ENCODE data around the gene DIP2B.
A peak's percentile ranks its signal among the peaks of the same experiment; 100 is the strongest.

DIP2B gene

GRCh38 chr12:50619610-50619958 is 114.8 kb downstream of the DIP2B start:
- DNase-seq (ENCODE audit: extremely low read depth, low read depth) = no peak

GRCh38 chr12:50620109-50620977 is 115.6 kb downstream of the DIP2B start:
- peak; percentile 23 for TF ChIP-seq CTCF (IDR thresholded peaks at IDR 0.05; ENCODE audit: low read depth, low read length)
- peak; percentile 49 for DNase-seq (ENCODE audit: extremely low read depth, low read depth)

More at GRCh38 chr12:50619610-50619958, 114.8 kb downstream of the DIP2B start:
- TF ChIP-seq CTCF (IDR thresholded peaks at IDR 0.05; ENCODE audit: low read depth, low read length) = no peak

DNA sequence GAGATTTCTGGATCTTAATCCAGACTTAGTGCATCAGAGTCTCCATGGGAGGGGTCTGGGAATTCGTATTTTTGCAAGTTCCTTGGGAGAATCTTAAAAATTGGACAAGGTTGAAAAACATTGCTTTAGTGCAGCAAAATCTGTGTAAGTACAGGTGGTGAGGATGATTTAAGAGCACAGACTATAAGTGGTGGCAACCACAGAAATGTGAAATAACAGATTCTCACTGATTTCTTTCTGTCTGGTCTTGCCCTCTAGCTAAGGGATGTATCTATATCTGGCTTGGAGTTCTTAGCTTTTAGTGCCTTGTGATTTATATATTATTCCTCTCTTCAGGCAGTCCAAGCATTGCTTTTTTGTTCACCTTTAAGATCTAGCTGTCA is 116.2 kb downstream of the DIP2B start:
- no peak for DNase-seq (ENCODE audit: extremely low read depth, low read depth)
- TF ChIP-seq CTCF (IDR thresholded peaks at IDR 0.05; ENCODE audit: low read depth, low read length) = no peak

- DNase-seq (ENCODE audit: extremely low read depth, low read depth) = no peak
- TF ChIP-seq CTCF (IDR thresholded peaks at IDR 0.05; ENCODE audit: low read depth, low read length) = no peak
Observed at GRCh38 chr12:50621399-50622300, 116.9 kb downstream of the DIP2B start.

DNA sequence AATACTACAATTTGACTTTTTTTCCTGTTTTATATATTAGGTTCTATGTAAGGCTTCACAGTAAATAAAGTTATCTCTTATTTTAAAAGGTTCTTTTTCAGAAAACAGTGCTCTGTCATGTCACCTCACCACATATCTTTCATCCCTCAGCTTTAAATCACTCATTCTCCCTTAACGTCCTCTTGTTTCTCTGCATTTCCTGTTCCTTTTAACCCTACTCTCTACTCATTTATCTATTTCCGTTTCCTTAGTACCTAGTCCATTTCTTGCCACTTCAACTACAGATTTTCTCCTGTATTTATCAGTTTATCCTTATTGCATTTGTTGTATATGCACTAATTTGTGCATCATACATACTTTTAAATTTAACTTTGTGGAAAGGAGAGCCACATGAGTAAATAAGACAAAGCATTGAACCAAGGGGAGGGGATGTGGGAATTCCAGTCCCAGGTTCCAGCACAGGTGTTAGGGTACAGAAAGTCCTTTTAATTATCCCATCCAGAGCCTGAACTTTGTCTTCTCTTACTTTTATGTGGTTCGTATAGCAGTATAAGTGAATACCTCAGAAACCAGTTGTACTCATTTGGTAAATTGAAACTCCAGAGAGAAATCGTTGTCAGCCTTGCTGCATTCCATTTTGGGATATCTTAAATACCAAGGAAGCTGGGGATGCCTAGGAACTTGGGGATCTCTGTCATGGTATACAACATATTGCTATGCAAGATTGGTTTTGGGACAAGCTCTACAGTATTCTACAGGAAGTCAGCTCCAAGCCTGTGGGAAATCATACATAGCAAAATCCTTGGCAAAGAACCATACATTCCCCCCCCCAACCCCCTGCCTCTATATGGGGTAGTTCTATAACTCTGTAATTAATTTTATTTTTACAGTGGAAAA is 120.5 kb downstream of the DIP2B start:
- no peak for DNase-seq (ENCODE audit: extremely low read depth, low read depth)

GRCh38 chr12:50626026-50626425 is 121.2 kb downstream of the DIP2B start:
- no peak for DNase-seq (ENCODE audit: extremely low read depth, low read depth)
- no peak for TF ChIP-seq CTCF (IDR thresholded peaks at IDR 0.05; ENCODE audit: low read depth, low read length)

More for the DNA sequence above, 120.5 kb downstream of the DIP2B start:
- no peak for TF ChIP-seq CTCF (IDR thresholded peaks at IDR 0.05; ENCODE audit: low read depth, low read length)

Measured in AG09319 (cell line).